Glomerular visceral epithelial cell (primary cell): ENCODE data around the gene PSEN2.

Source experiments
- DNase-seq: peaks from one replicate; pipeline ENCODE4 v3.0.0-alpha.2; 2016; ENCODE audit errors: extremely low spot score

The PSEN2 gene

DNA sequence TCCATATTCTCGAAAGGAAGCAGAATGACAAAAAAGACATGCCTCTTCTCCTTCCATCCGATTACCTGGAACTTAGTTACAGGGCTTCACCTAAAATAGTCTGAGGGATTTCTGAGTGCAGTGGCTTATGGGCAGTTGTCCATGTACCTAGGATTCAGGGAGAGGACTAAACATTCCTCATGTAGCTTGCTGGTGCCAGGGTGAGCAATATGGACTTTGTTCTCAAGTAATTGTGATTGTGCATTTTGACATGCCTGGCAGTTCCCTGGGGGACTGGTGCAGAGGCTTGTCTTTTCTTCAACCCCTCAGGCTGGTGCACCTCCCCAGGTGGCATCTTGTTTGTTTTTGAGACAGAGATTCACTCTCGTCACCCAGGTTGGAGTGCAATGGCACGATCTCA is 6.1 kb upstream of the PSEN2 start:
- no peak for DNase-seq

GRCh38 chr1:226865590-226865989 is 4.8 kb upstream of the PSEN2 start:
- DNase-seq = no peak

- DNase-seq = no peak
These were observed 2.9 kb upstream of the PSEN2 start for GRCh38 chr1:226867461-226868054.

- DNase-seq = no peak
These were observed 1.7 kb upstream of the PSEN2 start for GRCh38 chr1:226868726-226869125.

- DNase-seq = no peak
These were observed 403 bp upstream of the PSEN2 start for GRCh38 chr1:226870026-226870400.

DNA sequence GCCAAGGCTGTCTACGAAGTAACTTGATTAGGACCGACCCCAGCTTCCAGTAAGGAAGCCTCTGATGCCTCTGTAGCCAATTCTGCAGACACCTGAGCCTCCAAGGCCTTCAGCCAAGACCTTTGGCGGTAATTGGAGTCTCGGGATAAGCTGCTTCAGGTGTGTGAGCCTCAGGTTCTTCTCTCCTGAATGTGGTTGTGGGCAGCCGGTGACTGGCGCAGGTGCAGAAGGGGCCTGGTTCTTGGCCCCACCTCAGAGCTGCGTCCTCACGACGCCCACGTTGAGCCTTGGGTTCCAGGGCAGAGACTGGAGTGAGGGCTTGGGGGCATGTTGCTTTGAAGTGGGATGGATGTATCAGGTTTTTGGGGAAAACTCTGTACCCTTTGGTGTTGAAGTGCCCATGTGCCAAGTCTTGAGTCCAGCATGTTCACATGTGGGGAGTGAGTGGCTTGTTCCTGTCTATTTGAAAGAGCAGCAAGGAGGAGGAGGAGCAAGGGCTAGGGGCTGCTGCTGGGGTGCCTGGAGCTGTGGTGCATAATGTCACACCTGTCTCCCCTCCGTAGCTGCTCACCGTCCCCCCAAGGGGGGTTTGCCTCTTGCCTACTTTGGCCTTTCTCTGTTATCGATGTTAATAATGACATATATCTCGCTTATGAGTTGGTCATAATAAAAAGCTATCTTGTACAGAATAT is 1.4 kb downstream of the PSEN2 start:
- DNase-seq = no peak

GRCh38 chr1:226872437-226872836 is 2.0 kb downstream of the PSEN2 start:
- no peak for DNase-seq

DNA sequence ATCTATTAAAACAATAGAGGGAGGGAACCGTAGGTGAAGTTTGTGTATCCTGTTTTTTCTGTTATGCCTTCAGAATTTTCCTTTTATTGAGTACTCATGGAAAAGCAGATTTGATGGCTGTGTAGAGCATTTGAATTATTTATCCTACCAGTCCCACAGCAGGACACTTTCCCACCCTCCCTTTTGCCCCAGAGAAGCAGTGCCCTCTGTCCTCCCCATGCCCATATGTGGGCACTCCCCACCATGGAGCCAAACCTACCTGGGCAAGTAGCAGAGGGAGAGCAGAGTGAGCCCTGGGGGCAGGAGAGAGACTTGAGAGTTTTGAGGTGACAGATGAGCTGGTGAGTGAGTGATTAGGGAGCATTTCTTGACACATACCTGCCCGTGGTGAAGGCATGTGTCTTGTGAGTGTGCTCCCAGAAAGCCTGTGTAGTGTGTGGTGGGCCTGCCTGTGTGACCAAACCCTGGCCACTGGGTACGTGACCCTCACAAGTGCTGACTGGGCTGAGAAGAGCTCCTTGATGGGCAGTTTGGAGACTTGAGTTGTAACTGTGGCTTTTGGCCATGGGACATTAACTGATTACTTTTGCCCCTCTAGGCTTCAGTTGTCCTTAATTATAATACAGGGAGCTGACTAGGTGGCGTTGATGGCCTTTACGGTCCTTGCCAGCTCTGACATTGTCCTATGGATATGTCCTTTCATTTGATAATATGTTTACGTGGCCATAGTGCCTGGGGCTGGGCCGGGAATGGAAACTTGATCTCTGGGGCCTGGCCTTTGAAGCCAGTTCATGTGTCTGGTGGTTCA is 3.6 kb downstream of the PSEN2 start:
- no peak for DNase-seq

DNA sequence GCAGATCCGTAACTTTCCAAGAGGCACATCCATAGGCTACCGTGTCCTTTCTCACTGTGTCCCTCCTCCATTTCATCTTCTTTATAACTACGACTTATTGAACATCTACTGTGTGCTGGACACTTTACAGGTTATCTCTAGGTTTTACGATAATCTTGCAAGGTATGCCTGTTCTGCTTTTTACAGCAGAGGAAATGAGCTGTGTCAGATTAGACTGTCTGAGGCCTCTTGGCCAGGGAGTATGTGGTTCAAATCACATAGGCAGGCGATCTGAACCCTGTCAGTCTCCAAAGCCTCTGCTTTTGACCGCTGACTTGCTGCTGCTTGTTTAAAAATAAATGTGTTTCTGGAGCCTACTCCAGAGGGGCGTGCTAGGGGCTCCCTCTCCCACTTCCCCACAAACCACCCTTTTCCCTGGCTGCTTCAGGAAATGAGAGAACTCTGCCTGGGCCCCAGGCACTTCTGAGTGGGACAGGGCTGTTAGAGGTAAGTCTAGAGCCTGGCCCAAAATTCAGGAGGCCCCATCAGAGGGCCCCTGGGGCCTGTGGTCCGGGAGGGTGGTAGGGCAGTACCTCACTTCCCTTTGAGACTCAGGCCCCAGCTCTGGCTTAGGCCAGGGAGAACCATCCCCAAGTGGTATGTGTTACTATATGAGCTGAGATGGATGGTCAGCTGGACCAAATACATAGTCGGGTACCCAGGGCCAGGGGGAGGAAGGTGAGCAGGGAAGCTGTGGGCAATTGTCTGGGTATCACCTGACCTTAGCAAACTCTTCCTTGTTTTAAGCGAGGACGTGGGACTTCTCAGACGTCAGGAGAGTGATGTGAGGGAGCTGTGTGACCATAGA is 4.4 kb downstream of the PSEN2 start:
- DNase-seq = no peak

- peak; percentile 82 for DNase-seq
These were observed 5.4 kb downstream of the PSEN2 start for GRCh38 chr1:226875641-226876295.

- no peak for DNase-seq
These were observed 7.3 kb downstream of the PSEN2 start for GRCh38 chr1:226877669-226878068.

GRCh38 chr1:226880372-226881287 is 10.2 kb downstream of the PSEN2 start:
- no peak for DNase-seq

DNA sequence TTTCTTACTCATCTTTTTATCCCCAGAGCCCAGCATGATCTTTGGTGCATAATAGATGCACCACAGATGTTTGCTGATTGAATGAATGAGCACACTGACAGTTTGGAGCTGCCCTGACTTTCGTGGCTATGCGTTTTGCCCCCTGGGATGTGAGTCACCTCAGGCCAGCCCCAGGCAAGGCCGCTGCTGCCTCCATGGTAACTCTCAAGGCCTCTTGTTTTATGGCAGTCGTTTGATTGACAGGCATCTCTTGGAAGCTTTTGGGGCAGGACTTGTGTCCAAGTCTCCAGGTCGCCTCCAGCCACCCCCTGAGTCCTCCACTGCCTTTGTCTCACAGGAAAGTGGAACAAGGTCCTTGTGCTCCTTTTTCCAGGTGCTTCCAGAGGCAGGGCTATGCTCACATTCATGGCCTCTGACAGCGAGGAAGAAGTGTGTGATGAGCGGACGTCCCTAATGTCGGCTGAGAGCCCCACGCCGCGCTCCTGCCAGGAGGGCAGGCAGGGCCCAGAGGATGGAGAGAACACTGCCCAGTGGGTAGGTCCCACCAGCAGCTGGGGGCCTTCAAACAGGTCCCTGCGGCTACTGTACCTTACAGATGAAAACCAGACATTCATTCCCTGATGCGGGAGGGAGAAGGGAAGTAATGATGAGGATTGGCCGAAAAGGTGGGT is 11.2 kb downstream of the PSEN2 start:
- DNase-seq = no peak

GRCh38 chr1:226882187-226882586 is 11.8 kb downstream of the PSEN2 start:
- DNase-seq = no peak

DNA sequence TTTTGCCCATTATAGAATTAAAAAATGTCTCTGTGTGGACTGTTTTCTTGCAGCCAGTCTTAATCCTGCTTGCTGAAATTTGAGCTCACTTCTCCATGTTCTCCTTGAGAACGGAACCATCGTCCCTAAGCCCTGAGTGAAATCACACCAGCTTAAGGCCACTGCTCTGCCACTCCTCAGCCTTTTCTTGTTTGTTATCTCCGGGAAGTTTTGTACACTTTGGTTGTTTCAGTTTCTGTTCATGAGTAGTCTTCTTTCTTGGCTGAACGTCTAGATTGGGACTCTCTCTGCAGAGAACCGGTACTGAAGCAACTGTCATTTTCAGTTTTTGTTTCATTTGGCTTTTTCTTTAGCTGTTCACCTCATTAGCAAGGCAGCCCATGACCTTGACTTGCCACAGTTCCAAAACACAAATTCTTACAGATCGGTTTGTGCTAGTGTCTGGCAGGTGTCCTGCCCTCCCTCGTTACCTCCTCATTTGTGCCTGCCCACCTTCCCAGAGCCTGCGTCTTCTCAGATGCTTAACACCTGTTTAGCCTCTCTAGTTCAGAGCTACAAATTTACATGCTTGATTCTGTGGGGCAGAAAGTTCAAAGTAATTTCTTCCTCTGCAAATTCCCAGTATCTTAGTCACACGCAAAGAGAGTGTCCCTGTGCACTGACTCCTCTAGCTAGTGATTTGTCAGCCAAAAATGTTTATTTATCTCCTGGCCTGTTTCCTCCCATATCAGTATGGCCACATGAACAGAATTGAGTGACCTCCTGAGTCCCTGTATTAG is 12.4 kb downstream of the PSEN2 start:
- peak; percentile 25 for DNase-seq

- no peak for DNase-seq
These were observed 13.2 kb downstream of the PSEN2 start for GRCh38 chr1:226883630-226884029.

- DNase-seq = no peak
These were observed 13.8 kb downstream of the PSEN2 start for GRCh38 chr1:226884116-226884625.

DNA sequence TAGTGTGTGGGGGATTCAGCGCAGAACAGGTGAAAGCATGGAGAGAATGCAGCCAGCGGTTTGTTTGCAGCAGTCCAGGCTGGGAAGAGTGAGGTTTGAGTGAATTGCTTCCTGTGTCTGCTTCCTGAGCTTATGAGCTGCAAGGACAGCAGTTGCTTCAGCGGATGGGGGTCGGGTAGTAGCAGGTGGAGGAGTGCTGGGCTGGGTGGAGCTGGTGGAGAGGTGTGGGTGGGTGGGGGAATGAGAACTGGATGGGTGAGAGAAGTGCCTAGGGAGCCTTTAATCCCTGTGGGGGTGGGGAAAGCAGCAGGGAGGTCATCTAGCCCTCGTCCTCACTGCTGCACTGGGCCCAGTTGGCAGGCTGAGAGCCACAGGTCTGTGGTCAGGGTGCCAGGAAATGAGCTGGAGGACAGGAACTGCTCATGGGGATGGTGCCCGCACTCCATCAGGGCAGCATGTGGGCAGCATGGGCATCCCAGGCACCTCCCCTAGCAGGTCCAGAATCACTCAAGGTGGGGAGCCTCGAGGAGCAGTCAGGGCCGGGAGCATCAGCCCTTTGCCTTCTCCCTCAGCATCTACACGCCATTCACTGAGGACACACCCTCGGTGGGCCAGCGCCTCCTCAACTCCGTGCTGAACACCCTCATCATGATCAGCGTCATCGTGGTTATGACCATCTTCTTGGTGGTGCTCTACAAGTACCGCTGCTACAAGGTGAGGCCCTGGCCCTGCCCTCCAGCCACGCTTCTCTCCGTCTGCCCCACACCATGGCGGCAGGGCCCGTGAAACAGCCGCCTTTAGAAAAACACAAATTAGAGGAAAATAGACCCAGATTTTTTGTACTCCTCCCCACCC is 14.8 kb downstream of the PSEN2 start:
- no peak for DNase-seq
